Immature natural killer cell (primary cell): ENCODE data around the gene NKTR. TPM values are rescaled to one million over a fixed set of nuclear protein-coding genes. Genes with fewer than 3 reads are reported as not detected.

Source experiments
- DNase-seq, 3 donors: peaks; one replicate each; pipeline ENCODE4 v3.0.0; 2022; ENCODE audit warnings: mixed read lengths in 1 of 3
- H3K27ac Mint-ChIP-seq, 6 donors: one replicate each; pipeline ENCODE4 v1.8.0; 2020; ENCODE audit warnings: mixed read lengths in 6 of 6, mild to moderate bottlenecking in 5 of 6, inconsistent platforms in 4 of 6, moderate library complexity in 3 of 6
- H3K27me3 Mint-ChIP-seq, 3 donors: one replicate each; pipeline ENCODE4 v1.8.0; 2020 to 2021; ENCODE audit warnings: low read depth in 3 of 3, mild to moderate bottlenecking in 3 of 3, mixed read lengths in 3 of 3, moderate library complexity in 3 of 3, inconsistent platforms in 1 of 3
- H3K36me3 Mint-ChIP-seq, 3 donors: one replicate each; pipeline ENCODE4 v1.8.0; 2020; ENCODE audit warnings: mixed read lengths in 3 of 3, inconsistent platforms in 2 of 3, mild to moderate bottlenecking in 2 of 3
- H3K4me1 Mint-ChIP-seq, 2 donors: one replicate each; pipeline ENCODE4 v1.8.0; 2020; ENCODE audit warnings: inconsistent platforms in 2 of 2, mild to moderate bottlenecking in 2 of 2, mixed read lengths in 2 of 2, moderate library complexity in 1 of 2
- H3K4me3 Mint-ChIP-seq, 5 donors: one replicate each; pipeline ENCODE4 v1.8.0; 2020; ENCODE audit warnings: mild to moderate bottlenecking in 5 of 5, mixed read lengths in 5 of 5, inconsistent platforms in 3 of 5, moderate library complexity in 3 of 5
- H3K9me3 Mint-ChIP-seq, 6 donors: one replicate each; pipeline ENCODE4 v1.8.0; 2020; ENCODE audit warnings: mild to moderate bottlenecking in 6 of 6, mixed read lengths in 6 of 6, inconsistent platforms in 4 of 6, moderate library complexity in 3 of 6
- polyA plus RNA-seq, 3 donors: library from polyadenylated mRNA; unstranded; fragments of 300-500 nt; fragmentation: Illumina TruSeq; gene quantifications; one replicate each; pipeline ENCODE4 v1.2.3, GENCODE V29; 2021

The NKTR gene
- polyA plus RNA-seq, 3 donors from 2014 or later: 6.9 to 15.9 (median 7.4) TPM

GRCh38 chr3:42697289-42698051, 97.0 kb downstream of the NKTR start:
- peaks cover 5 to 6% of the 10 kb centered on the region in 2 donors for H3K4me1 Mint-ChIP-seq
- no peaks in the 10 kb centered on the region for H3K9me3 Mint-ChIP-seq
- H3K4me3 Mint-ChIP-seq: no peak overlapping the region
- H3K27me3 Mint-ChIP-seq: peaks cover 4 to 10% (median 7%) of the 10 kb centered on the region in 3 donors
- DNase-seq: no peak
- H3K27ac Mint-ChIP-seq: no peak overlapping the region
- no peaks in the 10 kb centered on the region for H3K36me3 Mint-ChIP-seq

Other genes starting within 250 kb of the NKTR start
- not detected for gene LYZL4, start 190.1 kb upstream of the NKTR start, polyA plus RNA-seq
- 1 to 10 TPM in 1 of 3 donors, under 1 TPM in 2; 0.30 to 1.8 (median 0.60) TPM for gene VIPR1, start 98.0 kb upstream of the NKTR start, polyA plus RNA-seq
- 10 to 100 TPM; 28.7 to 35.6 (median 30.8) TPM for gene SEC22C, start 18.7 kb upstream of the NKTR start, polyA plus RNA-seq
- gene SS18L2, start 9.8 kb upstream of the NKTR start, polyA plus RNA-seq: 100 to 1,000 TPM; 118 to 124 (median 123) TPM
- gene ZBTB47, start 53.0 kb downstream of the NKTR start, polyA plus RNA-seq: under 1 TPM in 2 of 3 donors, not detected in 1; 0.16 to 0.24 TPM
- not detected for gene KLHL40, start 84.9 kb downstream of the NKTR start, polyA plus RNA-seq
- not detected for gene HHATL, start 102.1 kb downstream of the NKTR start, polyA plus RNA-seq
- gene CCDC13, start 172.6 kb downstream of the NKTR start, polyA plus RNA-seq: 1 to 10 TPM in 1 of 3 donors, under 1 TPM in 1, not detected in 1; 0.61 to 1.1 TPM
- gene HIGD1A, start 203.8 kb downstream of the NKTR start, polyA plus RNA-seq: 100 to 1,000 TPM; 111 to 204 (median 159) TPM
- under 1 TPM in 1 of 3 donors, not detected in 2; 0.18 TPM for gene ACKR2, start 208.8 kb downstream of the NKTR start, polyA plus RNA-seq